HG03571 (cell line): Measurements from ENCODE around the gene NCAPH2.

ENCODE experiments used
- ATAC-seq: cut with Tn5 transposase; IDR thresholded peaks from one replicate; pipeline ENCODE4 v1.9.1; 2021; ENCODE audit not compliant: unreplicated experiment

Gene NCAPH2

GRCh38 chr22:50473855-50474671 is 34.0 kb upstream of the NCAPH2 start:
- ATAC-seq = no peak

DNA sequence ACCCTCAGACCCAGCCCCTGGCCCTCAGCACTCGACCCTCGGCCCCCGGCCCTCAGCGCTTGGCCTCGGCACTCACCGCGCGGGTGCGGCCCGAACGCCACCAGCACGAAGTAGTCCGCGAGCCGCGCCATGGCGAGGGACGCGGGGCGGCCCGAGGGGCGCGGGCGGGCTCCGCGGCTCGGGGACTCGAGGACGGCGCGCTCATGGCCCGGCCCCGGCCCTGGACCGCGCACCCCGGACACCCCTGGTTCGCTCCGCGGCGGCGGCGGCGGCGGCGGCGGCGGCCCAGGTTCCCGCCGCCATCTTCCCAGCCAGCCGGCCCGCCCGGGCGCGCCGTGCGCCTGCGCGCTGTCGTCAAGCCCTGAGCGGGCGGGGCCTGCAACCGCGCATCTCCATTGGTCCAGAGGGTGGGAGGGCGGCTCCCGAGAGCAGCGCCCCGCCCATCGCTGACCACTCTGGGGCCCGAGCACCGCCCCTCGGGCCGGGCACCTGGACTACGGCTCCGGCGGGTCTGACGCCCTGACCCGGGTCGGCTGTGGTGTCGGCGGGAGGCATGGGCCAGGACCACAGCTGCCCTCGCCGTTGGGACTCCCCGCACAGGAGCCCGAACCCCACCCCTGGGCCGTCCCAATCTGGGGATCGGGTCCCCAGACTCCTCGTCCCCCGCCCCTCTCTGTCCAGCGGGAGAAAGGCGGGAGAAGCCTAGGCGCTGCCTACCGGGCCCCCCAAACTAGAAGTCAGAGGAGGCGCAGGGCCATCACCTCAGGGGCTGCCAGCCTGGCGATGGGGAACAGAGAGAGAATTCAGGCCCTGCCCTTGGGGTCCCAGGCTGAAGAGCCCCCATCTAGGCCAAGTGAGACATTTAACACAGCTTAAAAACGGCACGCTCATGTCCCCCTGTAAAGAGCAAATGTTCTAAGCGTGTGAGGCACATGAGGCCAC is 33.0 kb upstream of the NCAPH2 start, which contains the start of gene SBF1:
Gene SBF1, minus strand, starts transcription at position 326 of the 942 bp plus-strand sequence. Its CDS starts 195 bp downstream, at position 131.
- peak; percentile 38 for ATAC-seq

DNA sequence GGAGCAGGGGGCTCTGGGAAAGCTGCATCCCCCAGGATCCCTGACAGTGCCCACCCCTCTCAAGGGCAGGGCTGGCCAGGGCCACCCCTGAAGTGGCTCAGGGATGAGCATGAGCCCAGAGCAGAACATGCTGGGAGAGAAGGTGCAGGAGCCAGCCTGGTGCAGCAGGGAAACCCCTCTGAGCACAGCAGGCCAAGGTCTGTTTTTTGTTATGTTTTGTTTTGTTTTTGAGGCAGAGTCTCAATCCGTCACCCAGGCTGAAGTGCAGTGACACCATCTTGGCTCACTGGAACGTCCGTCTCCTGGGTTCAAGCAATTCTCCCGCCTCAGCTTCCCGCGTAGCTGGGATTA is 32.4 kb upstream of the NCAPH2 start:
- ATAC-seq = no peak

DNA sequence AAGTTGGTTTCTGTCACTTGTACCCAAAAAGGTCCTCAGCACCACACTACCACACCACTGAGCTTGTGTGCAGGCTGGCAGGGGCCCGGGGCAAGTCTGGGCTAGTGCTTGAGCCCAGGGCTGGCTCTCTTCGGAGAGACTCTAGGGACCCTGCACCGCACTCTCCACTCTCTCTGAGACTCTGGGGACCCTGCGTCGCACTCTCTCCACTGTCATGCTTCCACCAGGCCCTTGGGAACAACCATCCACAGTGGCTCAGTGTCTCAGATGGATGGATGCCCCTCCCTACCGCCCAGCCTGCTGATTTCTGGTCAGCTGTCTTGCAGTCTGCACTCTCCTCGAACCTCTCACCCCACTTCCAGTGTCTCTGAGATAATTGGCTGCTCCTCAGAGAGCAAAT is 31.2 kb upstream of the NCAPH2 start:
- no peak for ATAC-seq

GRCh38 chr22:50477923-50478322 is 30.1 kb upstream of the NCAPH2 start:
- no peak for ATAC-seq

- ATAC-seq = no peak
Observed at GRCh38 chr22:50479721-50480120, 28.3 kb upstream of the NCAPH2 start.

DNA sequence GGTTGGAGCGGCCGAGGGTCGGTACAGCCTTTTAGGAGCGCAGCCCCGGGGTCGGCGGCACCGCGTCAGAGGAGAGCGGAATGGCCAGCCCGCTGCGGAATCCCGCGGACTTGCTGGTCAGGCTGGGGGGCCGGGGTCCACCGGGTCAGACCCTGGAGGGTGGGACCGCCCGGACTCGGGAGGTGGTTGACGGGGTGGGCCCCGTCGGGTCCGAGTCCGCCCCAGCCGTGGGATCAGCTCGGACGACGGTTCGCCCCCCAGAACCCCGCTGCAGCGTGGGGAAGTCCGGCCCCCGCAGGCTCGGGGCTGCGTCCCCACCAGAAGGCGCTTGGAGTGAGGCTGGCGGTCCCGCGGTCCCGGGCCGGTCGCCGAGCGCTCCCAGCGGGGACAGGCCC is 27.0 kb upstream of the NCAPH2 start:
- ATAC-seq = no peak

GRCh38 chr22:50481440-50482106 is 26.5 kb upstream of the NCAPH2 start, which contains the start of gene ADM2:
ADM2 (plus strand) TSS chr22:50481543; CDS start chr22:50481848, 305 bp downstream.
- no peak for ATAC-seq

GRCh38 chr22:50482107-50483074 is 25.6 kb upstream of the NCAPH2 start:
- ATAC-seq = no peak

GRCh38 chr22:50483106-50483505 is 24.9 kb upstream of the NCAPH2 start:
- ATAC-seq = no peak

- no peak for ATAC-seq
Observed at GRCh38 chr22:50483556-50483955, 24.5 kb upstream of the NCAPH2 start.

DNA sequence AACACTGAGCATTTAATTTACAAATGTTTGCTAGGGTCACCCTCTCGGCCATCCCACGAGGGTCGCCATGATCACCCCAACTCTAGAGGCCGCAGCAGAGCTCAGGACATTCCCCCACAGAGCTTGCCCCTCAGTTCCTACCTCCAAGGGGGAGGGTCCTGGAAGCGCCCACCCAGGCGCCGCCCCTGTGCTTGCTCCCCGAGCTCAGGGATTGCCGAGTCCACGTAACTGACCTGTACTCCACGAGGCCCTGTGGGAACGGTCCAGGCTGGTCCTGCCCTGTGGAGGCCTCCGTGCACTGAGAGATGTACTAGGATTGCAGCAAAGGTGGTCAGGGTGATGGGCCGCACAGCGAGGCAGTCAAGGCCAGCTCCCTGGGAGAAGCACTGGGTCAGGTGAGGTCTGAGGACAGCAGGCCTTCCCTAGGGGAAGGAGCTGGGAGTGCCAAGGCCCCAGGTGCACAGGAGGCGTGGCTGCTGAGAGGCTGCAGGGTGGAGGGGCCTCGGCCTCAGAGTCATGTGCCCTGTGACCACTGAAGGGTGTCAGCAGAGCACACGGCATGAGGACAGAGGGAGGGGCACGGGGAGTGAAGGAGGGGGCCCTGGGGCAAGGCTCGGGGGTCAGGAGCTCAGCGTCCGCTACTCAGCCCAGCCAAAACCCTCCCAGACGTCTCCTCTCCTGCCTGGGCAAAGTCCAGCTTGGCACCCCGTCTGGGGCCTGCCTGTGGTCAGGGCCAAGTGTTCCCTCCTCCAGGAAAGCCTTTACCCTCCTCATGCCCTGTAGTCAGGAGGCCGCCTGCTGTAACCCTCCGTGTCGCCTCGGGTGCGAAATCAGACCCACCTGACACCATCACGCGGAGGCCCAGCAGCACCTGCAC is 23.8 kb upstream of the NCAPH2 start:
- ATAC-seq = no peak

DNA sequence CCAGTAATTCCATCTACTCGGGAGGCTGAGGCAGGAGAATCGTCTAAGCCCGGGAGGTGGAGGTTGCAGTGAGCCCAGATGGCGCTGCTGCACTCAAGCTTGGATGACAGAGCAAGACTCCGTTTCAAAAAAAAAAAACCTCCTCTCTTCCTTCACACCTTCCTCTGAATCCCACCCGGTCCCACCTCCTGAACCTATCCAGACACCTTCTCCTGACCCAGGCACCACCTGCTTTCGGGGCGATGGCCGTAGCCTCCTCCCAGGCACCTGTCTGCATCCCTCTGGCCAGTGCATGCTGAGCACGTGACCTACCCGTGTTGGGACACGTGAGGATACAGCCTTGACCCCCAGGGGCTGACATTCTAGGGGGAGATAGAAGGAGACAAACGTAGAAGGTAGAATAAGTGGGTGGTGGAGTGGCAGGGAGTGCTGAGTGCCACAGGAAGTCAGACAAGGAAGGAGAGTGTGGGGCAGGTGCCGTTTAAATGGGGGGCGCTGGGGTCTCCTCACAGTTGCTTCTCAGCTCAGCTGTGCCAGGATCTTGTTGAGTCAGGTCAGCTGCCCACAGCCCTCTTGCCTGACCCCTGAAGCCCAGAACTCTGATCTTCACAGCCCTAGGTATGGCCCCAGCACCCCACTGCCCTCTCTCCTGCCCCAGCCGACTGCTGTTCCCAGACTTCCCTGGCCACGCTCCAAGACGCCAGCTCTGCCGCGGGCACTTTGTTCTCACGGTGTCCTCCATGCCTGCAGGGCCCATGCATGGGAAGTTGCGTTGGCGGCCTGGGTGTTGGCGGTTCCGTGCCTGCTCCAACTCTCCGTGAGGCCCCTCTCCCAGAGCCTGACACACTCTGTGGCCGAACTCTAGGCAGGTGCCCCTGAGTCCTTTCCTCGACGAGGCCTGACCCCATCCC is 22.5 kb upstream of the NCAPH2 start:
- no peak for ATAC-seq

- ATAC-seq = no peak
Observed at GRCh38 chr22:50486561-50487289, 21.3 kb upstream of the NCAPH2 start, which contains the start of gene MIOX. MIOX (plus strand) TSS chr22:50486859; CDS start chr22:50486898, 39 bp downstream.

- no peak for ATAC-seq
Observed at GRCh38 chr22:50487290-50488005, 20.6 kb upstream of the NCAPH2 start.

- ATAC-seq = no peak
Observed at GRCh38 chr22:50488006-50488677, 19.9 kb upstream of the NCAPH2 start.
